ENCODE measurements around the gene VGLL4.

DNA sequence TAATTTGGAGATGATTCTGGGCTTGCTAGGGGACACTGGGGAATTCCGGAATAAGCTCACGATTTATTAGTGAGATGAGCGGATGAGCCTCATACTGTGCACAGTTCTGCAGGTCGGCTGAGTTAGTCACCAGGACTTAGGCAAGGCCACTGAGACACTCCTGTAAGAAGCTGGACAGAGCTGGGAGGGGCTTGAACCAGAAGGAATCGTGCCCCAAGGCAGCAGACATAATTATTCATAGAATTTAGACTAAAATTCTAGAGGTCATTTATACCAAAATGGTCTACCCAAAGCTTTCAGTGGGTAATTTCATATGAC, 121.4 kb downstream of the VGLL4 start:
- TF ChIP-seq, protein P1, sequence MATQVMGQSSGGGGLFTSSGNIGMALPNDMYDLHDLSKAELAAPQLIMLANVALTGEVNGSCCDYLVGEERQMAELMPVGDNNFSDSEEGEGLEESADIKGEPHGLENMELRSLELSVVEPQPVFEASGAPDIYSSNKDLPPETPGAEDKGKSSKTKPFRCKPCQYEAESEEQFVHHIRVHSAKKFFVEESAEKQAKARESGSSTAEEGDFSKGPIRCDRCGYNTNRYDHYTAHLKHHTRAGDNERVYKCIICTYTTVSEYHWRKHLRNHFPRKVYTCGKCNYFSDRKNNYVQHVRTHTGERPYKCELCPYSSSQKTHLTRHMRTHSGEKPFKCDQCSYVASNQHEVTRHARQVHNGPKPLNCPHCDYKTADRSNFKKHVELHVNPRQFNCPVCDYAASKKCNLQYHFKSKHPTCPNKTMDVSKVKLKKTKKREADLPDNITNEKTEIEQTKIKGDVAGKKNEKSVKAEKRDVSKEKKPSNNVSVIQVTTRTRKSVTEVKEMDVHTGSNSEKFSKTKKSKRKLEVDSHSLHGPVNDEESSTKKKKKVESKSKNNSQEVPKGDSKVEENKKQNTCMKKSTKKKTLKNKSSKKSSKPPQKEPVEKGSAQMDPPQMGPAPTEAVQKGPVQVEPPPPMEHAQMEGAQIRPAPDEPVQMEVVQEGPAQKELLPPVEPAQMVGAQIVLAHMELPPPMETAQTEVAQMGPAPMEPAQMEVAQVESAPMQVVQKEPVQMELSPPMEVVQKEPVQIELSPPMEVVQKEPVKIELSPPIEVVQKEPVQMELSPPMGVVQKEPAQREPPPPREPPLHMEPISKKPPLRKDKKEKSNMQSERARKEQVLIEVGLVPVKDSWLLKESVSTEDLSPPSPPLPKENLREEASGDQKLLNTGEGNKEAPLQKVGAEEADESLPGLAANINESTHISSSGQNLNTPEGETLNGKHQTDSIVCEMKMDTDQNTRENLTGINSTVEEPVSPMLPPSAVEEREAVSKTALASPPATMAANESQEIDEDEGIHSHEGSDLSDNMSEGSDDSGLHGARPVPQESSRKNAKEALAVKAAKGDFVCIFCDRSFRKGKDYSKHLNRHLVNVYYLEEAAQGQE (IDR thresholded peaks at IDR 0.05; ENCODE audit: borderline replicate concordance): no peak
- TF ChIP-seq EP300 (conservative IDR thresholded peaks at IDR 0.05; ENCODE audit: poor library complexity, severe bottlenecking) (no peak), TAF1 (IDR thresholded peaks at IDR 0.05; ENCODE audit: low read depth) (no peak), POLR2AphosphoS5 (IDR thresholded peaks at IDR 0.05) (no peak), EZH2 (IDR thresholded peaks at IDR 0.05; ENCODE audit: borderline replicate concordance, insufficient read depth, low read length, poor library complexity, severe bottlenecking) (no peak), MXI1 (conservative IDR thresholded peaks at IDR 0.05; ENCODE audit: poor library complexity, severe bottlenecking) (no peak)
- TF ChIP-seq, protein P2, sequence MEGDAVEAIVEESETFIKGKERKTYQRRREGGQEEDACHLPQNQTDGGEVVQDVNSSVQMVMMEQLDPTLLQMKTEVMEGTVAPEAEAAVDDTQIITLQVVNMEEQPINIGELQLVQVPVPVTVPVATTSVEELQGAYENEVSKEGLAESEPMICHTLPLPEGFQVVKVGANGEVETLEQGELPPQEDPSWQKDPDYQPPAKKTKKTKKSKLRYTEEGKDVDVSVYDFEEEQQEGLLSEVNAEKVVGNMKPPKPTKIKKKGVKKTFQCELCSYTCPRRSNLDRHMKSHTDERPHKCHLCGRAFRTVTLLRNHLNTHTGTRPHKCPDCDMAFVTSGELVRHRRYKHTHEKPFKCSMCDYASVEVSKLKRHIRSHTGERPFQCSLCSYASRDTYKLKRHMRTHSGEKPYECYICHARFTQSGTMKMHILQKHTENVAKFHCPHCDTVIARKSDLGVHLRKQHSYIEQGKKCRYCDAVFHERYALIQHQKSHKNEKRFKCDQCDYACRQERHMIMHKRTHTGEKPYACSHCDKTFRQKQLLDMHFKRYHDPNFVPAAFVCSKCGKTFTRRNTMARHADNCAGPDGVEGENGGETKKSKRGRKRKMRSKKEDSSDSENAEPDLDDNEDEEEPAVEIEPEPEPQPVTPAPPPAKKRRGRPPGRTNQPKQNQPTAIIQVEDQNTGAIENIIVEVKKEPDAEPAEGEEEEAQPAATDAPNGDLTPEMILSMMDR (IDR thresholded peaks at IDR 0.05; ENCODE audit: poor library complexity, severe bottlenecking): no peak
